Liver (tissue), 2 donors: ENCODE results near the gene FN1.
"Not testable (repeated sequence)": the region's sequence is repeated elsewhere in the genome, so short reads cannot be mapped to it uniquely, and the experiment has no call there.

Experiments used
- TF ChIP-seq, protein P1 (sequence below): fragments of 150-350 bp; IDR thresholded peaks from 2 replicates; pipeline ENCODE4 v1.5.1; 2017; ENCODE audit warnings: improper control_type of control experiment, low read depth, low read length; ENCODE audit not compliant: missing input control
- TF ChIP-seq, protein P2 (sequence below): IDR thresholded peaks from 2 replicates; pipeline ENCODE4 v1.6.1; 2016; ENCODE audit warnings: antibody characterized with exemption
- donor health status: healthy.

DNA sequence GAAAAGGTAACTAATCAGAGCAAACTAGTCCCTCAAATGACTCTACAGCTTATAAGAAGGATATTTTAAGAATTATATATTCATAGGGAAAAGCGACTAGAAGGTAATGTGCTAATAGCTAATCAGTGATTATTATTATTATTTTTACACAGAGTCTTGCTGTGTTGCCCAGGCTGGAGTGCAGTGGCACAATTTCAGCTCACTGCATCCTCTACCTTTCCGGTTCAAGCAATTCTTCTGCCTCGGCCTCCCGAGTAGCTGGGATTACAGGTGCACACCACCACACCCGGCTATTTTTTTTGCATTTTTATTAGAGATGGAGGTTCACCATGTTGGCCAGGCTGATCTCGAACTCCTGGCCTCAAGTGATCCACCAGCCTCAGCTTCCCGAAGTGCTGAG lies 27.4 kb downstream of the FN1 start:
- TF ChIP-seq, protein P1, sequence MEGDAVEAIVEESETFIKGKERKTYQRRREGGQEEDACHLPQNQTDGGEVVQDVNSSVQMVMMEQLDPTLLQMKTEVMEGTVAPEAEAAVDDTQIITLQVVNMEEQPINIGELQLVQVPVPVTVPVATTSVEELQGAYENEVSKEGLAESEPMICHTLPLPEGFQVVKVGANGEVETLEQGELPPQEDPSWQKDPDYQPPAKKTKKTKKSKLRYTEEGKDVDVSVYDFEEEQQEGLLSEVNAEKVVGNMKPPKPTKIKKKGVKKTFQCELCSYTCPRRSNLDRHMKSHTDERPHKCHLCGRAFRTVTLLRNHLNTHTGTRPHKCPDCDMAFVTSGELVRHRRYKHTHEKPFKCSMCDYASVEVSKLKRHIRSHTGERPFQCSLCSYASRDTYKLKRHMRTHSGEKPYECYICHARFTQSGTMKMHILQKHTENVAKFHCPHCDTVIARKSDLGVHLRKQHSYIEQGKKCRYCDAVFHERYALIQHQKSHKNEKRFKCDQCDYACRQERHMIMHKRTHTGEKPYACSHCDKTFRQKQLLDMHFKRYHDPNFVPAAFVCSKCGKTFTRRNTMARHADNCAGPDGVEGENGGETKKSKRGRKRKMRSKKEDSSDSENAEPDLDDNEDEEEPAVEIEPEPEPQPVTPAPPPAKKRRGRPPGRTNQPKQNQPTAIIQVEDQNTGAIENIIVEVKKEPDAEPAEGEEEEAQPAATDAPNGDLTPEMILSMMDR, result not testable (repeated sequence)
- TF ChIP-seq, protein P2, sequence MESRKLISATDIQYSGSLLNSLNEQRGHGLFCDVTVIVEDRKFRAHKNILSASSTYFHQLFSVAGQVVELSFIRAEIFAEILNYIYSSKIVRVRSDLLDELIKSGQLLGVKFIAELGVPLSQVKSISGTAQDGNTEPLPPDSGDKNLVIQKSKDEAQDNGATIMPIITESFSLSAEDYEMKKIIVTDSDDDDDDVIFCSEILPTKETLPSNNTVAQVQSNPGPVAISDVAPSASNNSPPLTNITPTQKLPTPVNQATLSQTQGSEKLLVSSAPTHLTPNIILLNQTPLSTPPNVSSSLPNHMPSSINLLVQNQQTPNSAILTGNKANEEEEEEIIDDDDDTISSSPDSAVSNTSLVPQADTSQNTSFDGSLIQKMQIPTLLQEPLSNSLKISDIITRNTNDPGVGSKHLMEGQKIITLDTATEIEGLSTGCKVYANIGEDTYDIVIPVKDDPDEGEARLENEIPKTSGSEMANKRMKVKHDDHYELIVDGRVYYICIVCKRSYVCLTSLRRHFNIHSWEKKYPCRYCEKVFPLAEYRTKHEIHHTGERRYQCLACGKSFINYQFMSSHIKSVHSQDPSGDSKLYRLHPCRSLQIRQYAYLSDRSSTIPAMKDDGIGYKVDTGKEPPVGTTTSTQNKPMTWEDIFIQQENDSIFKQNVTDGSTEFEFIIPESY, result not testable (repeated sequence)
